Ishikawa (cell line): ENCODE measurements around the gene TRIM42.

Source experiments
- CEBPB ChIP-seq: IDR thresholded peaks from 2 replicates; pipeline ENCODE4 v1.6.1; 2012
- CREB1 ChIP-seq: IDR thresholded peaks from 2 replicates; pipeline ENCODE4 v1.6.1; 2012; ENCODE audit warnings: low read depth
- RAD21 ChIP-seq: IDR thresholded peaks from 2 replicates; pipeline ENCODE4 v1.6.1; 2012; ENCODE audit warnings: low read depth
- REST ChIP-seq: IDR thresholded peaks from 2 replicates; pipeline ENCODE4 v1.6.1; 2012; ENCODE audit warnings: low read depth, mild to moderate bottlenecking
- USF1 ChIP-seq: IDR thresholded peaks from 2 replicates; pipeline ENCODE4 v1.6.1; 2012
- YY1 ChIP-seq: IDR thresholded peaks from 2 replicates; pipeline ENCODE4 v1.6.1; 2012; ENCODE audit warnings: low read depth

- TF ChIP-seq CEBPB (no peak), RAD21 (no peak), USF1 (no peak), CREB1 (no peak), REST (no peak), YY1 (no peak)
Measured at GRCh38 chr3:140704733-140705132, 26.9 kb downstream of the TRIM42 start.
